GM06990 (cell line): Measurements from ENCODE around the gene GALK2.

Experiments used
- DNase-seq: peaks from one replicate; pipeline ENCODE4 v3.0.0-alpha.2; 2011; ENCODE audit not compliant: insufficient read length; ENCODE audit errors: extremely low read depth
- H3K27me3 ChIP-seq: replicated peaks from 2 replicates; pipeline ENCODE4 v1.6.0; 2011; ENCODE audit warnings: low read length; ENCODE audit not compliant: control insufficient read depth, insufficient read depth
- H3K36me3 ChIP-seq: 2 replicates; pipeline ENCODE4 v1.5.1; 2011; ENCODE audit warnings: low read length; ENCODE audit not compliant: control insufficient read depth, insufficient read depth
- H3K4me3 ChIP-seq: replicated peaks from 2 replicates; pipeline ENCODE4 v1.5.1; 2011; ENCODE audit warnings: low read depth, mild to moderate bottlenecking, control low read depth, low read length
- CTCF ChIP-seq: IDR thresholded peaks from 2 replicates; pipeline ENCODE4 v1.5.1; 2011; ENCODE audit warnings: low read length, control low read depth, mild to moderate bottlenecking, inconsistent platforms; ENCODE audit not compliant: insufficient read depth, poor library complexity, severe bottlenecking

Gene GALK2

GRCh38 chr15:49169880-49170597 lies at the start of gene GALK2:
Gene GALK2 (plus strand): TSS chr15:49170247. CDS start chr15:49170323, 76 bp downstream.
- DNase-seq, result peak; percentile 83
- no peak for TF ChIP-seq CTCF
- Histone ChIP-seq H3K27me3 (no peaks in the 10 kb centered on the region), H3K4me3 (peak within 1 kb of the TSS; percentile 74), H3K36me3 (no peaks in the 10 kb centered on the region)

DNA sequence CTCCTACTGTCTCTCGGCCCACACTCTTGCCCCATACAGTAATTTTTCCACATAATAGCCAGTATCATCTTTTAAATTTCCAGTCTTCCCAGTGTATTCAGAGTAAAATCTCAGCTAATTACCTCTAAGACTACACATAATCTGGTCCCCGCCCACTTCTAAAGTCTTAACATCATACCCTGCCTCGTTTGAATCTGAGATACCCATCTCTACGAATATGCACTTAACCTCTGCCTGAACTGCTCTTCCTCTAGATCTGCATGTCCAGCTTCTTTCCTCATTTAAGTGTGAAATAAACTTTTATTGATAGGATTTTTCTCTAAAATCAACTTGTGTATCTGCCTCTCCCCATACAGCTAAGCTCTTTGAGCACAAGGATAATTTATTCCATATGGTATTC lies 49.2 kb upstream of the GALK2 start:
- Histone ChIP-seq H3K36me3 (no peaks in the 10 kb centered on the region; the same call in 1 of the 2 replicates), H3K27me3 (no peaks in the 10 kb centered on the region), H3K4me3 (no peak overlapping the region)
- no peak for TF ChIP-seq CTCF
- no peak for DNase-seq

GRCh38 chr15:49121901-49122300 lies 48.1 kb upstream of the GALK2 start:
- Histone ChIP-seq H3K27me3 (no peaks in the 10 kb centered on the region), H3K4me3 (no peak overlapping the region), H3K36me3 (no peaks in the 10 kb centered on the region)
- TF ChIP-seq CTCF, result no peak
- no peak for DNase-seq

DNA sequence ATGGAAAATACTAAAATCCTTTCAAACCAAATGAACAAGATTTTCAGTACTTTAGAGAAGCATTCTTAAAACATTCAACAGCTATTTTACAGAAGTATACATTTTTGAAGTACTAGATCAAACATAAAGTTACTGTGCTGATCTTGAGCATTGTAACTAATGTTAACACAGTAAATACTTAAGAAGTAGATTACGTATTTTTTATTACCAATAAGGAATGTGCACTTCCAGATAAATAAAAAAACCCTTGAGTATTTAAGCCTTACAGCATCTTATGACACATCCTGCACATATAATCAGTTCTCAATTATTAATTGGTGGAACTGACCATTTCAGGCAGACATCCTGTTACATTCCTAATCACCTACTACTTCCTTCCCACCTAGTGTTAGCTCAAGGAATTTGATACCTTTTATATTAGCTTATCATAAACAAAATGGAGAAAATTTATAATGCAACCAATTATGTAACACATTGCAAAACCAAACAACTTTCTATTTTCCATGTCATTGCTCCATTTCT lies 47.4 kb upstream of the GALK2 start:
- TF ChIP-seq CTCF, result no peak
- DNase-seq, result no peak
- Histone ChIP-seq H3K4me3 (no peak overlapping the region), H3K27me3 (no peaks in the 10 kb centered on the region), H3K36me3 (peaks cover 3% of the 10 kb centered on the region)

- TF ChIP-seq CTCF, result no peak
- H3K36me3 ChIP-seq, result peaks cover 5% of the 10 kb centered on the region
Observed at GRCh38 chr15:49124371-49124770, 45.7 kb upstream of the GALK2 start.

More at GRCh38 chr15:49124371-49124770, 45.7 kb upstream of the GALK2 start:
- no peak overlapping the region for H3K4me3 ChIP-seq
- DNase-seq, result no peak
- H3K27me3 ChIP-seq, result no peaks in the 10 kb centered on the region
